ENCODE measurements around the gene FMO4. TPM values are rescaled to one million over a fixed set of nuclear protein-coding genes. Genes with fewer than 3 reads are reported as not detected.

The FMO4 gene
- total and polyA plus RNA-seq, 10 of the 15 experiments (the other 5 are each of a cell fraction or from before 2014, with no cell fraction given): 0.26 to 3.0 (median 1.1) TPM

GRCh38 chr1:171379846-171380245 lies 65.9 kb downstream of the FMO4 start:
- 38% methylated on average over 1 of the region's 1 CpG for WGBS (ENCODE audit: insufficient coverage, insufficient replicate concordance, low lambda C conversion rate, missing lambda C conversion rate)
- ChIA-PET SMC1A (ENCODE audit: uncharacterized antibody, unreplicated experiment) (no interaction called here), RAD21 (ENCODE audit: unreplicated experiment) (no interaction called here), POLR2A (no interaction called here), CTCF (no interaction called here)
- H3K36me3 ChIP-seq (ENCODE audit: control insufficient read depth in 2 of 2, insufficient read depth in 2 of 2, low read length in 1 of 2): no peaks in the 10 kb centered on the region
- intact Hi-C loops (cut with micrococcal nuclease; ENCODE audit: unreplicated experiment) (no loop called here), in situ Hi-C loops (cut with MboI) (no loop called here)
- no peak overlapping the region for H2AFZ ChIP-seq (ENCODE audit: control insufficient read depth, low read depth, low read length)
- H3K27ac ChIP-seq (ENCODE audit: control insufficient read depth, insufficient read depth): no peak overlapping the region
- H3K4me2 ChIP-seq (ENCODE audit: control insufficient read depth, insufficient read depth): no peak overlapping the region
- ATAC-seq (no peak), FAIRE-seq (no peak), DNase-seq (ENCODE audit: low read depth, low spot score) (no peak)
- H4K20me1 ChIP-seq (ENCODE audit: control insufficient read depth, insufficient read depth): no peaks in the 10 kb centered on the region
- H3K79me2 ChIP-seq (ENCODE audit: control insufficient read depth, insufficient read depth, low read length): no peaks in the 10 kb centered on the region
- H3K27me3 ChIP-seq (replicated peaks in 1 of 2; ENCODE audit: control insufficient read depth in 2 of 2, insufficient read depth in 2 of 2, low read length in 1 of 2): no peaks in the 10 kb centered on the region
- no peaks in the 10 kb centered on the region for H3K4me1 ChIP-seq (ENCODE audit: control insufficient read depth, insufficient read depth, low read length)
- TF ChIP-seq BCLAF1 (IDR thresholded peaks at IDR 0.05) (no peak), E2F4 (IDR thresholded peaks at IDR 0.05; ENCODE audit: low read depth, low read length) (no peak)
- no peak overlapping the region for H3K4me3 ChIP-seq
- H3K9ac ChIP-seq (ENCODE audit: control insufficient read depth, insufficient read depth, low read length): no peak overlapping the region
- H3K9me3 ChIP-seq (replicated peaks; ENCODE audit: control insufficient read depth, insufficient read depth, low read length): no peaks in the 10 kb centered on the region; the same call in 2 of the 3 replicates
- no TSS peak for BruUV-seq (replicated peaks)

GRCh38 chr1:171381866-171382210 lies 67.9 kb downstream of the FMO4 start:
- Histone ChIP-seq H4K20me1 (ENCODE audit: control insufficient read depth, insufficient read depth) (no peaks in the 10 kb centered on the region), H3K27ac (ENCODE audit: control insufficient read depth, insufficient read depth) (no peak overlapping the region), H3K27me3 (replicated peaks in 1 of 2; ENCODE audit: control insufficient read depth in 2 of 2, insufficient read depth in 2 of 2, low read length in 1 of 2) (no peaks in the 10 kb centered on the region), H3K79me2 (ENCODE audit: control insufficient read depth, insufficient read depth, low read length) (no peaks in the 10 kb centered on the region), H3K36me3 (ENCODE audit: control insufficient read depth in 2 of 2, insufficient read depth in 2 of 2, low read length in 1 of 2) (no peaks in the 10 kb centered on the region), H2AFZ (ENCODE audit: control insufficient read depth, low read depth, low read length) (no peak overlapping the region), H3K4me1 (ENCODE audit: control insufficient read depth, insufficient read depth, low read length) (no peaks in the 10 kb centered on the region), H3K4me2 (ENCODE audit: control insufficient read depth, insufficient read depth) (no peak overlapping the region), H3K4me3 (no peak overlapping the region), H3K9me3 (replicated peaks; ENCODE audit: control insufficient read depth, insufficient read depth, low read length) (no peaks in the 10 kb centered on the region; the same call in 2 of the 3 replicates), H3K9ac (ENCODE audit: control insufficient read depth, insufficient read depth, low read length) (no peak overlapping the region)
- 56% methylated on average over 11 of the region's 11 CpGs for WGBS (ENCODE audit: insufficient coverage, insufficient replicate concordance, low lambda C conversion rate, missing lambda C conversion rate)
- no TSS peak for BruUV-seq (replicated peaks)
- RAD21 ChIA-PET (ENCODE audit: unreplicated experiment): no interaction called here
- ATAC-seq (no peak), FAIRE-seq (no peak), DNase-seq (ENCODE audit: low read depth, low spot score) (no peak)
- CTCF ChIA-PET: interaction anchor here (0.9 kb wide), 1 partner anchor 415 kb away, joined by 3 read pairs; no protein-coding TSS in a partner anchor
- intact Hi-C loops (cut with micrococcal nuclease; ENCODE audit: unreplicated experiment) (no loop called here), in situ Hi-C loops (cut with MboI) (no loop called here)
- POLR2A ChIA-PET: no interaction called here
- SMC1A ChIA-PET (ENCODE audit: uncharacterized antibody, unreplicated experiment): no interaction called here
- TF ChIP-seq ZNF24 (IDR thresholded peaks at IDR 0.05): no peak
- no peak for TF ChIP-seq ASH2L (IDR thresholded peaks at IDR 0.05; ENCODE audit: borderline replicate concordance, low read depth)
- TF ChIP-seq RFX5 (IDR thresholded peaks at IDR 0.05; ENCODE audit: low read depth, low read length): no peak
- TF ChIP-seq MAX (IDR thresholded peaks at IDR 0.05; ENCODE audit: low read depth, low read length): no peak
- no peak for TF ChIP-seq MTA2 (IDR thresholded peaks at IDR 0.05; ENCODE audit: low read depth)
- no peak for TF ChIP-seq CBX3 (IDR thresholded peaks at IDR 0.05; ENCODE audit: borderline replicate concordance, low read depth)
- no peak for TF ChIP-seq NFYA (IDR thresholded peaks at IDR 0.05; ENCODE audit: borderline replicate concordance, low read depth, low read length)
- no peak for TF ChIP-seq FOXM1 (IDR thresholded peaks at IDR 0.05; ENCODE audit: low read depth, low read length)
- no peak for TF ChIP-seq ZNF274 (IDR thresholded peaks at IDR 0.05; ENCODE audit: insufficient read depth, insufficient read length)
- TF ChIP-seq NRF1 (conservative IDR thresholded peaks at IDR 0.05; ENCODE audit: low read depth, low read length): no peak
- TF ChIP-seq BCL3 (IDR thresholded peaks at IDR 0.05; ENCODE audit: borderline replicate concordance, insufficient read depth, low read depth, low read length, poor library complexity, severe bottlenecking): no peak
